Measurements from ENCODE around the gene MS4A4E.
A peak's percentile ranks its signal among the peaks of the same experiment; 100 is the strongest.
"Not testable (repeated sequence)": the region's sequence is repeated elsewhere in the genome, so short reads cannot be mapped to it uniquely, and the experiment has no call there.

MS4A4E gene

GRCh38 chr11:60221181-60221580, 21.8 kb downstream of the MS4A4E start:
- DNase-seq, result no peak

DNA sequence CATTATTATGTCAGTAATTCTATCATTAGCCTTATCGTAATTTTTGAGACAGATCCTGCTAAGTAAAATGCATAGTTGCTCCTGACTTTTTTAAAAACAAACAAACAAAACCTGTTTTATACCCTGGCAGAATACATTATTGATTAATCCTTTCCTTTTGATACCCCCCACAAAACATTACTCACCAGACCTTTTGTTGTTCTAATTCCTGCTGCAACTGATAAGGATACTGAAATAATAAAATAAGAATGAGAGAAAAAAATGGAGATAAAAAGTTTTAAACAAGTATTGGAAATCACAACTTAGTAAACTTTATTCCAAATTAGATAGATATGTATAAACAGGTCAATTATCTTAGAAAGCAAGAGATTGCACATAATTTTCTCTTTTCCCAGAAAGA, 28.6 kb downstream of the MS4A4E start:
- no peak for DNase-seq

DNA sequence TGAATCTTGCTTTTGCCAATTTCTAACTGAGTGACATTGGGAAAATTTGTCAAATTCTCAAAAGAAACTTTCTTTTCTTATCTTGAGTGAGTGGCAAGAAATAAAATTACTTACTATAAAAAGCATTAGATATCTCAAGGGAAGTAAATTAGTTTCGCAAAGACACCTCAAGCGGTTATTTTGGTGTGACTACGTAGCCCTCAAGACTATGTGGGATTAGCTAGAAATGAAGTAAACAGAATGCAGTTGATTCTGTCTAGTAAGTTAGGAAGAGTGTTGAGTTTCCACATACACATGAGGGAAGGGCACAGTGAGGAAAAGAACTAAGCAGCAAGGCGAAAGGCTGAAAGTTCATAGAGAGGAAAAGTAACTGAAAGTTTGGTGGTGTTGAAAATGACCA, 31.7 kb downstream of the MS4A4E start:
- no peak for DNase-seq

DNA sequence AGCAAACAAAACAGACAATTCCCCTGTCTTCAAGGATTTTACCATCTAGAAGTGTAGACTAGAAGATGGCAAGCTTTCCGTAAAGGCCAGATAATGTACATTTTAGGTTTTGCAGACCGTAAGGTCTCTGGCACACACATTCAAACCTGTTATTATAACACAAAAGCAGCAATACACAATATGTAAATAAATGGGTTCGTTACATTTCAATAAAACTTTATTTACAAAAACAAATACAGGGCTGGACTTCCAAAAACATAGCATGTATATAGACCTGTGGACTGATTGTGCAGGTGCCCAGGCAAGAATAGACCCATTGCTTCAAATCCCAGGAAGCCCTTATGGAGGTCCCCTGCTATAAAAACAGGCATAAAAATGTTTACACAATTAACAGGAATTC, 33.0 kb downstream of the MS4A4E start:
- DNase-seq, result no peak

DNA sequence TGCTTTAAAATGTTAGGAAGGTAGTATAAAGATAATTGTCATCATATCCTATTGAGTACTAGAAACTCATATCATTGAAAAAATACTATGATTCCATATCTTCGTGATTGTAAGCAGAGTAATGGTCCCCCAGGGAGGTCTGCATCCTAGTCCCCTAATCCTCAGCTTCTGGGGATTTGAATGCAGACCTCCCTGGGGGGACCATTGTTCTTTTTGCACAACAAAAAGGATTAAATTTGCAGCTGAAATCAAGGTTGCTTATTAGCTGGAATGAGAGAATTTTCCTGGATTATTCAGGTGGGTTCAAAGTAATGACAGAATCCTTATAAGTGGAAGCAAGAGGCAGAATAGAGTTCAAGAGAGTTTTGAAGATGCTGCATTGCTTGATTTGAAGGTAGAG, 34.0 kb downstream of the MS4A4E start:
- DNase-seq, result no peak

GRCh38 chr11:60208146-60208895, 34.6 kb downstream of the MS4A4E start:
- DNase-seq, result no peak

DNA sequence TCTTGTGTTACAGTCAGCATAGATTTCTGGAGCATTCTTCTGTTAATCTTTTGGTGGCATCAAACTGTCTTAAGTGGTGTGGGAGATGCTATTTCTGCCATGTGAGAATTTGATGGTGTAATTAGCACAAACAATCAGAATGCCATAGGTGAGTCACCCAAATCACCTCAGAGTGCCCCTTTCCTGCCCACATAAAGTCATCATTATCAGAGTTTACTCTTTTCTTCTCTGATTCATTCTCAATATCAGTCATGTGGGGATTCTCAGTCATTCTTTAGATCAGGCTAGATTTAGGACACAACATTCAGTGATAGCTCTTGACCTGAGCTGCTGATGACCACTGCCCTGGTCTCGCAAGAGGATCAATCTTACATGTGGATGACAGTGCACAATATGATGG, 36.3 kb downstream of the MS4A4E start:
- DNase-seq, result no peak

GRCh38 chr11:60204922-60205321, 38.0 kb downstream of the MS4A4E start:
- DNase-seq, result no peak

GRCh38 chr11:60201334-60201733, 41.6 kb downstream of the MS4A4E start:
- not testable (repeated sequence) for DNase-seq

- no peak for DNase-seq
Observed at GRCh38 chr11:60197442-60197841, 45.5 kb downstream of the MS4A4E start.

GRCh38 chr11:60195923-60196368, 47.0 kb downstream of the MS4A4E start:
- no peak for DNase-seq

- no peak for DNase-seq
Observed at GRCh38 chr11:60194511-60194910, 48.4 kb downstream of the MS4A4E start.

DNA sequence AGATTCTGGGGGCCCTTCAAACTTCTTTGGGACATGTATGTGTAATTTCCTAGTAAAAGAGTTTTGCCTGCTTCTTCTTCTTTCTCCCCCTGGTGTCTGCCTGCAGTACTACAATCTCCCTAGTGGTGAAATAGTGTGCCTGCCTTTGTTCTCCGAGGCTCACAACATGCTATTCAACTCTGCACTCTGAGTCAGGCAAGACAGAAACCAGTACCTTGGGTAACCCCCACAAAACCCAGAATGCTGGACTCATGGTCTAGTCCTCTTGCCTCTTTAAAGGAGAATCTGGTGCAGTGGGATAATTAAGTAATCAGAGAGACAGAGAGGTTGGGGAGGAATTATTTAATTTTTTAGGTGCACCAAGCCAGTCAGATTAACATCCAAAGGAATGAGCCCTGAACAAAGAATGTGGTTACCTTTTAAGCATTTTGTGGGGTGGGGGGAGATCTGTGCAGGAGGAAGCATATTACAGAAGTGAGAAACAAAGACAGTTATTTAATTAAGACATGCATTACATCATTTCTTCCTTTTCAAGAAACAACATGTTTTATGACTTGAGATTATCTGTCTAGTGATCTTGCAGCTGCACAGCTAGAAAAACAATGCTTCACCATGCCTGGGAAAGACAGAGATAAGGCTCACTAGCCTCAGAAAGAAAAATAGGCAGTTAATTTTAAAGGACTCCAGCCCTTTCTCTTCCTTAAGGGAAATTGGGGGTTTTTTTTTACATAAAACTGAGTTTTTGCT, 49.1 kb downstream of the MS4A4E start:
- DNase-seq, result peak; percentile 16

- not testable (repeated sequence) for DNase-seq
Observed at GRCh38 chr11:60192564-60192963, 50.4 kb downstream of the MS4A4E start.

DNA sequence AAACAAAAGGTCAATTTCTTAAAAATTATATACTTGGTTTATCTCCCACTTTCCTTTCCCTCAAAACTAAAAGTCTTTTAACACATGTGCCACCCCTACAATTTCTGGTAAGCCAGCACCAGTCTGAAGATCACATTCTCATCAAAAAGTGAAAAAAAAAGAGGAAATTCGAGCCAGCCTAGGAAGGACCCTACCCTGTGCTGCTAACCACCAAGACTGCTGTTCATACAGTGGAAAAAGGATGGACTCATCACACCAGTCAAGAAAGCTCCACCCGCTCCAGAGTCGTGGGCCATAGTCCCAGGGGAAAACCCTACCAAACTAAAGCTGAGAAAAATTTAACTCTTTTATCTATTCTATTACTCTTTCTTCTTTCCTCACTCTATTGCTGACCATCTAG, 54.5 kb downstream of the MS4A4E start:
- DNase-seq, result not testable (repeated sequence)

DNA sequence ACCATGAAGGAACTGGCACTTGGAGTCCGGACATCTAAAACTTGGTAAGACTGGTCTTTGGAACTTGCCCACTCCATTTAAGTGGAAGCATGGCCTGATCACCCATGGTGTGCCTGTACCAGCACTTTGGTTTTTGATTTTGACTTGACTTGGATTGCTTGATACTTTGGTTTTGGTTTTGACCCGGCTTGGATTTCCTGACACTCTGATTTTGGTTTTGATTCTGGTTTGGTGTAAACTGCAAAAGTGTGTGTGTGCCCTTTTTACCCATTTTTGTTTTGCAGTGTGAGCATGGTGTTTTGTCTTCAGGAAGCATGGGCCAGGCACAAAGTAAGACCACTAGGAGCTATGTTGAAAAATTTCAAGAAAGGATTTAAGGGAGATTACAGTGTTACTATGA, 56.8 kb downstream of the MS4A4E start:
- not testable (repeated sequence) for DNase-seq

- DNase-seq, result not testable (repeated sequence)
Observed at GRCh38 chr11:60185512-60185827, 57.5 kb downstream of the MS4A4E start.

DNA sequence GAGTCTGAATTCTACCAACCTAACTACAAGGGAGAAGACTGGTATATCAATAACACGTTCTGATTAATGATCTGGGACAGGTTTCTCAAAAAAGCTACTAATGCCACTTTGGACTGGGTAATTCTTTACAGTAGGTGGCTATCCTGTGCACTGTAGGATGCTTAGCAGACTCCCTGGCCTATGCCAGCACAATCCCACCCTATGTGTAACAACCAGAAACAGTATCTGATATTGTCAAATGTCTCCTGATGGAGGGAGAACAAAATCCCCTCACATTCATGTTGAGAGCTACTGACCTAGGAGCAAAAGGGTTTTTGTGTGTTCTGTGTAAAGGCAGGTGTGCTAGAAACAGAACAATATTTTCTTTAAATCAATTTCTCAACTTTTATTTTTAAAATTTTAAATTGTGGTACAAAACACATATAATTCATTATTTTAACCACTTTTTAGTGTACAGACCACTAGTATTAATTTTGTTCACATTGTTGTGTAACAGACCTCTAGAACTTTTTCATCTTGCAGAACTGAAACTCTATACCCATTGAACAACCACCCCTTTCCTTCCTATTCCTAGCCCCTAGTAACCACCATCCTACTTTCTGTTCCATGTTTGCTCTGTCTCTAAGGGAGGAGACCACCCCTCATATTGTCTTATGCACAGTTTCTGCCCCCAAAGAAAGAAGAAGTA, 58.0 kb downstream of the MS4A4E start:
- no peak for DNase-seq

DNA sequence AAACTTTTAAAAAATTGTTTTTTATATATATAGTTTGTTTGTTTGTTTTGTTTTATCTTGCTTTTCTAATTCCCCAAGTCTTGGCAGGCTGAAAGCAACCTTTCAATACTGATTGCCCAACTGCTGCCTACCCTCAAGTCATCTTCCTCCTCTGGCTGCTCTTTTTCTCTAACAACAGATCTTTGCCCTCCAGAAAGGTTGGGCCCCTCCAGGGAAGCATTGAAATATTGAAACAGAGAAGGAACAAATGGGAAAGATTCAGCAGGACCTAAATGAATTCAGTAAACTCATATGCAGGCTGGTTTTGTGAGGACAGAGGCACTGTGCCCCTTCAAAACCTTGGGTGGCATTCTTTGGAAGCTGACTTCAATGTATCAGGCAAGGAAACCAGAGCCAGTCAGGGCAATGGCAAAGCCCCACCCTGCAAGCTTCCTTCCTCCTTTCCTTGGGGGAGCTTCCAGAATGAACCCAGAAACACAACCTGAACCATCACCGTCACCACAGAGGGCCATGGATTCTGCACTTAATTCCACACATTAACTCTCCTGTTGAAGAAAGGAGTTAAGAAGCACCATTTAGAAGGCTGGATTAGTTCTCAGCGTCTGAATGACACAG, 59.2 kb downstream of the MS4A4E start:
- DNase-seq, result no peak

DNA sequence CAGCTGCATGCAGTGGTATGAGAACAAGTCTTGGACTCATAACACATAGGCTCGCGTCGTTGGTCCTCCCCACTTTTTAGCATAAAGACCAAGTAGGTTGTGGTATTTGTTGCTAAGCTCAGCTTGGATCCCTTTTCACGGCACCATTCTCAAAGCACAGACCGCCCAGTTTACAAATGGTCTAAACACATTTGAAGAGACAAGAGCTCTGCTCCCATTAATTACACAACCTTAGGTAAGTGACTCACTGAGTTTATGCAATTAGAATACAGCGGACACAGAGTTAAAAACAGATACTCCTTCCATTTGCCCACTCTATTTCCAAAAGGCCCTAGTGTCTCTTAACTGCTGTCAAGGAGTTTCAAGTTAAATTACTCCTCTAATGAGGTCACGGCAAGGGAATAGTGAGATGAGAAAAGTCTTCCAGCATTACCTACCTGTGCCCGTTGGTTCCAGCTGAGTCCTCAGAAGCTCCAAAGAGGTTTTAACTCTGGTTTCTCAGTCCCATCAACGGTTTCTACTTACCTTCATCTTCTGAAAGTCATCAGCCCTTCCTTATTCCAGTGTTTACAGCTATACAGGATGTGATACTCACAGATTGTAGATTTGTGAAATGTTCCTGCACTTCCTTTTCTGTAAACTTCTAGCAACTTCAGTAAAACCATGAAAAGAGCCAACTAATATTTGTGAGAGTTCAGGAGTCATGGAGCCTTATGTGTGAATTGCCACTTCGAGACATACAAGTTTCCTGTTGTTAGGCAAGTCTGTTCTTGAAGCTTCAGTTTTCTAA, 60.2 kb downstream of the MS4A4E start, which contains the start of gene MS4A6A:
Gene MS4A6A, minus strand, starts transcription at position 543 of the 790 bp plus-strand sequence. CDS start 1,356 bp downstream, outside the sequence.
- DNase-seq, result no peak

DNA sequence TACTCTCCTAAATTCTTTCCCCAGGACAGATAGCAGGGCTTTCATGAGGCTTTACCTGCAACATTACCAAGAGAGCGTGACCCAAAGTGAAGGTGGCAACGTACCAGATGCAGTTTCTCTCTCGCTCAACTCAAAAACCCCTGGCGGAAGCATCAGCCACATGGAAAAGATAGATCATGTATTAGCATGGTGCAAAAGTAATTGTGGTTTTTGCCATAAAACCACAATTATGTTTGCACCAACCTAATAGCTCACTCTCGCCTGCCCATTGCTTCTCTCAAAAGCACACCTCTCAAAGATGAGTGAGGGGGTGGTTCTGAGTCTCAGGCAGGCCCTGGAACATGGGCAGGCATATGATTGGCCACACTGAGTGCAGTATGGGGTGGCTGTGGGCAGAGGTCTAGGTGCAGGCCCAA, 67.1 kb downstream of the MS4A4E start:
- DNase-seq, result no peak

DNA sequence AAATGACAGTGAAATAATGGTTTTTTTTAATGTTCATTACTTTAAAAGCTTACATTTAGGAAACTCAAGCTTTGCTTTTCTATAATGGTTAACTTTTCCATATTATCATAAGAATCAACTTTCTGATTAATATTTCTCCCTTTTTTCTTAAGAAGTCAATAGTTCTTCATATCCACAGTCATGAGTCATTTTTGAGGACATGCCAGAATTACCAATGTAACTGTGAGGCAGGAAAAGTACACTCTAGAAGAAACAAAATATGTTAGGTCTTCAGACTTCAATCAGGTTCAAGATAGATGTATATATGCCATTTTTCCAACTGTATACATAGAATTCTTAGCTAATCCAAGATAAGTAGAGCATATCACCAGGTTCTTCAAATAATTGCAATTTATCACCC, 70.9 kb downstream of the MS4A4E start:
- DNase-seq, result no peak

Data from fibroblast of upper back skin (primary cell).